Gastroesophageal sphincter (tissue), 3 donors: Measurements from ENCODE around the gene NMRAL1.

ENCODE experiments used
- CTCF ChIP-seq, 4 experiments: fragments of 200-600 bp in 2 of 4; fragments of 450-650 bp in 2 of 4; sonication (generic) in 1 of 4; IDR thresholded peaks; one replicate each; pipeline ENCODE4 v1.5.1; 2017 to 2019; ENCODE audit warnings: antibody characterized with exemption in 4 of 4, mild to moderate bottlenecking in 2 of 4, moderate library complexity in 2 of 4
- POLR2A ChIP-seq, 2 donors: fragments of 450-650 bp; IDR thresholded peaks; one replicate each; pipeline ENCODE4 v1.6.1; 2017; ENCODE audit warnings: antibody characterized with exemption in 2 of 2, mild to moderate bottlenecking in 2 of 2, moderate library complexity in 1 of 2

GRCh38 chr16:4412159-4412558, 62.3 kb downstream of the NMRAL1 start:
- TF ChIP-seq CTCF (IDR thresholded peaks at IDR 0.05) (no peak), POLR2A (IDR thresholded peaks at IDR 0.05) (no peak)
